ENCODE results near the gene MCF2L. TPM values are rescaled to one million over a fixed set of nuclear protein-coding genes. Genes with fewer than 3 reads are reported as not detected.
"Not testable (repeated sequence)": the region's sequence is repeated elsewhere in the genome, so short reads cannot be mapped to it uniquely, and the experiment has no call there.

Gene MCF2L
- total RNA-seq, 6 experiments from 2014 or later: 9.6 to 18.4 (median 11.7) TPM

DNA sequence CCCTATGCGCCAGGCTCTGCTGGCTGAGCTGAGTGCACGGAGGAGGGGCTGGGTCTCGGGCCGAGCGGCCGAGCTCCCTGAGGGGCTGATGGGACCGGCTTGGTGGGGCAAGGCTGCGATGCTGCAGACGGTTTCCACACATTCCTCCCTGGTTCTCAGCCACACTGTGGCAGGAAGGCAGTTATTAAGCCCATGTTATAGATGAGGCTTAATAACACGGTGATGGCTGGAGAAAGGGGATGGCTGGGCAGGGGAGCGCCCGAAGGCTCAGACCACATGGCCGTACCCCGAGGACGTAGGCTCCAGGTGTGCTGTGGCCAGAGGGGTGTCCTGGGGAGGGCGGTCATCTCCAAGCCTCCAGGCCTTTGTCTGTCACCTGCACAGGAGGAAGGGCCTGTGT is 58.6 kb downstream of the MCF2L start:
- TF ChIP-seq CTCF (IDR thresholded peaks at IDR 0.05): no peak
- no peak for TF ChIP-seq POLR2A (IDR thresholded peaks at IDR 0.05)
- no peak for ATAC-seq
- Histone ChIP-seq H3K4me3 (no peak overlapping the region), H3K9me3 (no peaks in the 10 kb centered on the region), H3K27me3 (no peaks in the 10 kb centered on the region), H3K36me3 (no peaks in the 10 kb centered on the region), H3K27ac (no peak overlapping the region), H3K4me1 (peaks cover 0 to 20% (median 8%) of the 10 kb centered on the region in 4 donors)
- intact Hi-C loops (cut with DNase I): no loop called here
- DNase-seq: no peak
- WGBS (ENCODE audit: insufficient coverage, low coverage, low lambda C conversion rate, missing lambda C conversion rate): 82% methylated on average over 4 of the region's 16 CpGs

DNA sequence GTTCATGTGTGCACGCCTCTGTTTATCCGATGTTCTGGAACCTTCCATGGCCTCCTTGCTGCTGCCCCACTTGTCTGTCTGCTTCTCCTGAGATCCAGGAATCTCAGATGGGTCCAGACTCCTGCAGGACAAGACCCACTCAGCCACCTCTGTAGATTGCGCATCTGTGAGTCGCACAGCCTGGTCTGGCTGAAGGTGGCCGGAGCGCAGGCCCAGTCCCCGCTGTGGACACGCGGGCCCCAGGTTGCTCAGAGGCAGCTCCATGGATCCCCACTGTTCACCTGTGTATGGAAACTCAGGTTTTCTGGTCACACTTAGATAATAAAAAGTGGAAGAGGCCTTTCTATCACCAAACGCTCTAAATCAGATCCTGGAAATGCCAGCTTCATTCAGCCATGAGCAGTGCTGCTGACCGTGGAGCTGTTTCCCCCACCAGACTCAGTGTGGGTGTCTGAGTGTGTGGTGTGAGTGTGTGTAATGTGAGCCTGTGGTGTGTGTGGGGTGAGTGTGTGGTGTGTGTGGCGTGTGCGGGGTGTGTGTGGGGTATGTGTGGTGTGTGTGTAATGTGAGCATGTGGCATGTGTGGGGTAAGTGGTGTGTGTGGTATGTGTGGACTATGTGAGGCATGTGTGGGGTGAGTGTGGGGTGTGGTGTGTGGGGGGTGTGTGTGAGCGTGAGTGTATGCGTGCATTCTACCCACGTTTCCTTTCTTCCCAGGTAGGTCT is 59.5 kb downstream of the MCF2L start:
- intact Hi-C loops (cut with DNase I): no loop called here
- H3K9me3 ChIP-seq: no peaks in the 10 kb centered on the region
- no peak for ATAC-seq

GRCh38 chr13:113029061-113029445 is 60.0 kb downstream of the MCF2L start:
- Histone ChIP-seq H3K36me3 (no peaks in the 10 kb centered on the region), H3K4me3 (no peak overlapping the region), H3K9me3 (no peaks in the 10 kb centered on the region), H3K27me3 (no peaks in the 10 kb centered on the region), H3K4me1 (peaks cover 0 to 6% (median 3%) of the 10 kb centered on the region in 4 donors), H3K27ac (no peak overlapping the region)
- 53% methylated on average over 3 of the region's 10 CpGs for WGBS (ENCODE audit: insufficient coverage, low coverage, low lambda C conversion rate, missing lambda C conversion rate)
- ATAC-seq (no peak), DNase-seq (no peak)
- intact Hi-C loops (cut with DNase I): no loop called here
- TF ChIP-seq POLR2A (IDR thresholded peaks at IDR 0.05): no peak
- TF ChIP-seq CTCF (IDR thresholded peaks at IDR 0.05): no peak

More for the DNA sequence above, 59.5 kb downstream of the MCF2L start:
- DNase-seq: no peak
- 75% methylated on average over 7 of the region's 16 CpGs for WGBS (ENCODE audit: insufficient coverage, low coverage, low lambda C conversion rate, missing lambda C conversion rate)
- H3K27ac ChIP-seq: no peak overlapping the region
- peaks cover 0 to 11% (median 5%) of the 10 kb centered on the region in 4 donors for H3K4me1 ChIP-seq
- no peak overlapping the region for H3K4me3 ChIP-seq
- H3K27me3 ChIP-seq: no peaks in the 10 kb centered on the region
- no peak for TF ChIP-seq POLR2A (IDR thresholded peaks at IDR 0.05)
- no peak for TF ChIP-seq CTCF (IDR thresholded peaks at IDR 0.05)
- H3K36me3 ChIP-seq: no peaks in the 10 kb centered on the region

- WGBS (ENCODE audit: insufficient coverage, low coverage, low lambda C conversion rate, missing lambda C conversion rate): 14% methylated on average over 12 of the region's 23 CpGs
- TF ChIP-seq POLR2A (IDR thresholded peaks at IDR 0.05): no peak
- peak; percentile 87 to 93 (median 90) for TF ChIP-seq CTCF (IDR thresholded peaks at IDR 0.05)
- DNase-seq (peak in 1 of 3 donors; percentile 46), ATAC-seq (peak; percentile 67 to 80 (median 74))
- H3K36me3 ChIP-seq: no peaks in the 10 kb centered on the region
- no peak overlapping the region for H3K4me3 ChIP-seq
- H3K4me1 ChIP-seq: no peaks in the 10 kb centered on the region
- no peaks in the 10 kb centered on the region for H3K27me3 ChIP-seq
- intact Hi-C loops (cut with DNase I): loop anchor here (5.0 kb wide), 1 partner anchor 87 kb away; no protein-coding TSS in a partner anchor
- H3K9me3 ChIP-seq: no peaks in the 10 kb centered on the region
- no peak overlapping the region for H3K27ac ChIP-seq
These were observed 60.7 kb downstream of the MCF2L start for GRCh38 chr13:113029487-113030258.

DNA sequence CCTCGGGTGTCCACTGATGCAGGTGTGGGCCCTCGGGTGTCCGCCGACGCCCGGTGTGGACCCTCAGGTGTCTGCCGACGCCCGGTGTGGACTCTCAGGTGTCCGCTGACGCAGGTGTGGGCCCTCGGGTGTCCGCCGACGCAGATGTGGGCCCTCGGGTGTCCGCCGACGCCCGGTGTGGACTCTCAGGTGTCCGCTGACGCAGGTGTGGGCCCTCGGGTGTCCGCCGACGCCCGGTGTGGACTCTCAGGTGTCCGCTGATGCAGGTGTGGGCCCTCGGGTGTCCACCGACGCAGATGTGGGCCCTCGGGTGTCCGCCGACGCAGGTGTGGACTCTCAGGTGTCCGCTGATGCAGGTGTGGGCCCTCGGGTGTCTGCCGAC is 61.2 kb downstream of the MCF2L start:
- not testable (repeated sequence) for ATAC-seq, H3K27ac ChIP-seq, H3K9me3 ChIP-seq, H3K36me3 ChIP-seq, H3K4me1 ChIP-seq, H3K4me3 ChIP-seq, H3K27me3 ChIP-seq
- peak in 2 of 3 donors; percentile 14 to 52 for DNase-seq
- 61% methylated on average over 10 of the region's 38 CpGs for WGBS (ENCODE audit: insufficient coverage, low coverage, low lambda C conversion rate, missing lambda C conversion rate)
- intact Hi-C loops (cut with DNase I): loop anchor here (5.0 kb wide), 1 partner anchor 88 kb away; no protein-coding TSS in a partner anchor
